Omental fat pad (tissue), 4 donors: Measurements from ENCODE around the gene DCAF15. TPM values are rescaled to one million over a fixed set of nuclear protein-coding genes. Genes with fewer than 3 reads are reported as not detected.
A peak's percentile ranks its signal among the peaks of the same experiment; 100 is the strongest.

Experiments used
- ATAC-seq: fragments of 150-250 bp; one replicate; pipeline ENCODE4 v1.9.1; 2016; ENCODE audit warnings: mild to moderate bottlenecking, moderate library complexity; ENCODE audit not compliant: low FRiP score
- DNase-seq: peaks from one replicate; pipeline ENCODE4 v3.0.0-alpha.2; 2019; ENCODE audit warnings: low spot score
- CTCF ChIP-seq, 3 donors: fragments of 450-650 bp; IDR thresholded peaks; one replicate each; pipeline ENCODE4 v1.5.1; 2016 to 2017; ENCODE audit warnings: antibody characterized with exemption in 3 of 3, mild to moderate bottlenecking in 3 of 3, moderate library complexity in 2 of 3
- total RNA-seq, 4 donors: library from RNA; depleted of rRNA; stranded (reverse); fragments of >200 nt; gene quantifications; one replicate each; pipeline ENCODE4 v1.1.0, GENCODE V29; 2016

Gene DCAF15
- total RNA-seq, 4 donors from 2014 or later = 8.9 to 22.9 (median 11.9) TPM

GRCh38 chr19:14000691-14001375 lies 48.5 kb downstream of the DCAF15 start:
- TF ChIP-seq CTCF (IDR thresholded peaks at IDR 0.05) = no peak
- ATAC-seq (no peak), DNase-seq (no peak)

GRCh38 chr19:14002571-14003250 lies 50.4 kb downstream of the DCAF15 start:
- DNase-seq (no peak), ATAC-seq (no peak)
- no peak for TF ChIP-seq CTCF (IDR thresholded peaks at IDR 0.05)

DNA sequence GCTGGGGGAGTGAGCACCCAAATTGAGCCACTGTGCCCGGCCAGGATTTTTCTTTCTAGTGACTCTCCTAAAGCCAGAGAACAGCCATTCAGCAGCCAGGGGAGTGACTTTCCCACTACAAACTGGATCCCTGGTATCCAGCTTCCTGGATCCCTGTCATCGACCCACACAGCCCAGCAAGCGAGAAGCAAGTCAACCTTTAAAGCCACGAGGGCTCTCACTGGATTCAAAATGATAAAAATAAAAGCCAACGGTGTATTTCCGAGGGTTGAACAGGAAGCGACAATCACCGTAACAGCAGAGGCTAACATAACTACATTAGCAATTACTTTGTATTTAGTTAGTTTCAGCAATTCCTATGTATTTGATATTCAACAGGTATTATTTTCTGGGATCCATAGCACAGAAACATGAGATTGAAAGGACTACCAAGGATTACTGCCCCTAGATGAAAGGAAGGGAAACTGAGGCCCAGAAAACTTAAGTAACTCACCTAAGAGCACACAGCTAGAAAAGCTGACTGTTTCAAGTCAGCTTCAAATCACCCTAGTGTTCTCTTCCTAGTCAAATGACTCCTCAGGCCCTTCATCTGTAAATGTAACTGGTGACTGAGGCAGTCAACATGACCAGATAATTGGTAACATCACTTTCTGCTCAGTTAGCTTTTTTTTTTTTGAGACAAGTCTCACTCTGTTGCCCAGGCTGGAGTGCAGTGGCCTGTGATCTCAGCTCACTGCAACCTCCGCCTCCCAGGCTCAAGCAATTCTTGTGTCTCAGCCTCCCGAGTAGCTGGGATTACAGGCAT lies 51.1 kb downstream of the DCAF15 start:
- DNase-seq (no peak), ATAC-seq (no peak)
- TF ChIP-seq CTCF (IDR thresholded peaks at IDR 0.05) = no peak

- no peak for ATAC-seq
These were observed 52.5 kb downstream of the DCAF15 start for GRCh38 chr19:14004619-14005348.

GRCh38 chr19:14005349-14006084 lies 53.2 kb downstream of the DCAF15 start:
- TF ChIP-seq CTCF (IDR thresholded peaks at IDR 0.05) = no peak
- ATAC-seq = peak; percentile 78
- peak; percentile 84 for DNase-seq

More at GRCh38 chr19:14004619-14005348, 52.5 kb downstream of the DCAF15 start:
- no peak for DNase-seq
- no peak for TF ChIP-seq CTCF (IDR thresholded peaks at IDR 0.05)
